ENCODE results near the gene TMEM69. TPM values are rescaled to one million over a fixed set of nuclear protein-coding genes. Genes with fewer than 3 reads are reported as not detected.
"Not testable (repeated sequence)": the region's sequence is repeated elsewhere in the genome, so short reads cannot be mapped to it uniquely, and the experiment has no call there.

TMEM69 gene
- total and polyA plus RNA-seq, 2 donors (not counting 3 experiments of a cell fraction or from before 2014, with no cell fraction given): 25.6 to 56.2 TPM

DNA sequence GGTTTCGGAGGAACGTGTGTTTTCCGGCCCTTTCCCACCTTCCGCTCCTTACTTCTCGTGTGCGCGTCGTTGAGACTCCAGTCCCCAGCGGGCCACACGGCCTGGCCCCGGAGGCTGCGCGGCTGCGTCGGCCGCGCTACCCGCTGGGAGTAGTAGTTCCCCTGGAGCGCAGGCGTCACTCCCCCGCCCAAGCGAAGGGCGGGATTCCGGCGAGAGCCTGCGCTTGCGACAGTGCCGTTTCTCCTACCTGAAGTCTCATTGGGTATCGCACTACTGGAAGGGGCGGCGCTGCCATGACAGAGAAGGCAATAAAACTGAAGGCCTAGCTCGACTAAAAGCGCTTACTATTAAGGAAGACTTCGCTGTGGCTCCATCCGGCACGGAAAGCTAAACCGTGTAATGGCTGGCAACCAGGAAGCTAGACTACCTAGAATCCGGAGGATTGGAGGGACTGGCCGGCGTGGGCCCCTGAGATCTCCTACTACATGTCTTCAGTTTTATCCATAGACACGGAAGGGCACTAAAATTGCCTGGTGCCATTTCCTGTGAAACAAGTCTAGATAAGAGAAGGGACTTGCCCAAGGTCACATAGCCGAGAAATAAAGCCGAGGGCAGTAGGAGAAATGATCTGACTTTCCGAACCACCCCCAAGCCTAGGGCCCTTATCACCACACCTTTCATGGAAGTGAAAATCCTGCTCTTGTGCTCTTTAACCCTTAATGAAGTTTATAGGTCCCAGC lies 797 bp upstream of the TMEM69 start:
- Histone ChIP-seq H3K27ac (ENCODE audit: insufficient read depth, low read depth, low read length) (peak overlapping the region; percentile 80), H3K36me3 (ENCODE audit: control insufficient read depth in 2 of 2, extremely low read depth in 1 of 2, insufficient read depth in 2 of 2, low read length in 2 of 2) (no peaks in the 10 kb centered on the region), H2AFZ (ENCODE audit: low read depth, low read length) (peak overlapping the region; percentile 70), H4K20me1 (replicated peaks; ENCODE audit: control insufficient read depth, extremely low read depth, insufficient read depth, low read length) (no peaks in the 10 kb centered on the region), H3K9me1 (replicated peaks; ENCODE audit: control insufficient read depth, extremely low read depth, insufficient read depth, low read length) (no peaks in the 10 kb centered on the region), H3K4me3 (replicated peaks in 1 of 3; ENCODE audit: insufficient read depth in 1 of 3, low read depth in 1 of 3, low read length in 3 of 3) (peak overlapping the region; percentile 16 to 99 (median 77)), H3K79me2 (ENCODE audit: control insufficient read depth, insufficient read depth, low read length) (peaks cover 72% of the 10 kb centered on the region), H3K9me3 (replicated peaks; ENCODE audit: control insufficient read depth, insufficient read depth, low read length) (no peaks in the 10 kb centered on the region), H3K27me3 (ENCODE audit: control insufficient read depth in 2 of 2, insufficient read depth in 2 of 2, low read length in 2 of 2) (no peaks in the 10 kb centered on the region), H3K4me2 (ENCODE audit: insufficient read depth, low read length) (peak overlapping the region; percentile 93), H3K9ac (replicated peaks; ENCODE audit: extremely low read depth, insufficient read depth, low read length) (peak overlapping the region; percentile 94), H3K4me1 (ENCODE audit: control insufficient read depth, extremely low read depth, insufficient read depth, low read length) (peaks cover 22% of the 10 kb centered on the region)
- dilution Hi-C loops (cut with MboI; ENCODE audit: extremely low pct_ligation_motif_present, low sequenced_read_pairs): no loop called here
- POLR2A ChIA-PET: interaction anchor here (1.0 to 2.6 kb wide), 3 partner anchors 104 to 166 kb away, joined by 3 to 9 read pairs (median 6); partner anchors contain the start of genes NASP and PRDX1
- peak; percentile 99 for DNase-seq (ENCODE audit: low read depth, low spot score)
- FAIRE-seq: no peak
- CTCF ChIA-PET: interaction anchor here (1.0 to 1.2 kb wide), 3 partner anchors 80 to 116 kb away, joined by 3 to 4 read pairs (median 3); partner anchors contain the start of gene MAST2
- intact Hi-C loops (cut with micrococcal nuclease): loop anchor here (5.0 to 10.0 kb wide), 6 partner anchors 70 to 882 kb away; partner anchors contain the start of genes BTBD19, DYNLT4, MUTYH and PIK3R3
- peak; percentile 79 for TF ChIP-seq POLR2A (IDR thresholded peaks at IDR 0.05; ENCODE audit: low read depth, low read length)
- TF ChIP-seq POLR2AphosphoS5 (IDR thresholded peaks at IDR 0.05; ENCODE audit: insufficient read depth, low read depth, low read length): peak; percentile 63
- TF ChIP-seq, protein P1, sequence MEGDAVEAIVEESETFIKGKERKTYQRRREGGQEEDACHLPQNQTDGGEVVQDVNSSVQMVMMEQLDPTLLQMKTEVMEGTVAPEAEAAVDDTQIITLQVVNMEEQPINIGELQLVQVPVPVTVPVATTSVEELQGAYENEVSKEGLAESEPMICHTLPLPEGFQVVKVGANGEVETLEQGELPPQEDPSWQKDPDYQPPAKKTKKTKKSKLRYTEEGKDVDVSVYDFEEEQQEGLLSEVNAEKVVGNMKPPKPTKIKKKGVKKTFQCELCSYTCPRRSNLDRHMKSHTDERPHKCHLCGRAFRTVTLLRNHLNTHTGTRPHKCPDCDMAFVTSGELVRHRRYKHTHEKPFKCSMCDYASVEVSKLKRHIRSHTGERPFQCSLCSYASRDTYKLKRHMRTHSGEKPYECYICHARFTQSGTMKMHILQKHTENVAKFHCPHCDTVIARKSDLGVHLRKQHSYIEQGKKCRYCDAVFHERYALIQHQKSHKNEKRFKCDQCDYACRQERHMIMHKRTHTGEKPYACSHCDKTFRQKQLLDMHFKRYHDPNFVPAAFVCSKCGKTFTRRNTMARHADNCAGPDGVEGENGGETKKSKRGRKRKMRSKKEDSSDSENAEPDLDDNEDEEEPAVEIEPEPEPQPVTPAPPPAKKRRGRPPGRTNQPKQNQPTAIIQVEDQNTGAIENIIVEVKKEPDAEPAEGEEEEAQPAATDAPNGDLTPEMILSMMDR (IDR thresholded peaks at IDR 0.05; ENCODE audit: extremely low read depth in 1 of 2, insufficient read depth in 1 of 2, low read depth in 1 of 2, low read length in 2 of 2): no peak
- no peak for TF ChIP-seq MYC (IDR thresholded peaks at IDR 0.05; ENCODE audit: low read depth, low read length)
- BruUV-seq (replicated peaks): TSS peak; percentile 79

DNA sequence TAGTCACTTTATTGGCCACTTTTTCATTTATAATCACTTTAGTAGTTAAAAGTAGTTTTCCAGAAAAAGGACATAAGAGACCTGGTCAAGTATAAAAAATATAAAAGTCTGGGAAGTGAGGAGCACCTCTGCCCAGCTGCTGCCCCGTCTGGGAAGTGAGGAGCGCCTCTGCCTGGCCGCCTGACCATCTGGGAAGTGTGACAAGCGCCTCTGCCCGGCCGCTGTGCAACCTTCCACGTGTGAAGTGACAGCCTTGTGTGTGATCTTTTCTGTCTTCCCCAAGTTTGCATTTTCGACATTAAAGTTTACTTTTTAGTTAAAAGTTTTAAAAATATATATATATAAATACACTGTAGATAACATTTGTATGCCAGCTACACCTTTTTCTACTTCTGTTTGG lies 5.8 kb downstream of the TMEM69 start:
- H3K79me2 ChIP-seq (ENCODE audit: control insufficient read depth, insufficient read depth, low read length): peaks cover 24% of the 10 kb centered on the region
- FAIRE-seq; H3K27ac ChIP-seq (ENCODE audit: insufficient read depth, low read depth, low read length); H3K27me3 ChIP-seq (ENCODE audit: control insufficient read depth in 2 of 2, insufficient read depth in 2 of 2, low read length in 2 of 2); H3K36me3 ChIP-seq (ENCODE audit: control insufficient read depth in 2 of 2, extremely low read depth in 1 of 2, insufficient read depth in 2 of 2, low read length in 2 of 2); H3K4me3 ChIP-seq (replicated peaks in 1 of 3; ENCODE audit: insufficient read depth in 1 of 3, low read depth in 1 of 3, low read length in 3 of 3); H3K9me1 ChIP-seq (replicated peaks; ENCODE audit: control insufficient read depth, extremely low read depth, insufficient read depth, low read length); H3K9me3 ChIP-seq (replicated peaks; ENCODE audit: control insufficient read depth, insufficient read depth, low read length); POLR2A ChIA-PET; H3K4me2 ChIP-seq (ENCODE audit: insufficient read depth, low read length); H2AFZ ChIP-seq (ENCODE audit: low read depth, low read length); H3K9ac ChIP-seq (replicated peaks; ENCODE audit: extremely low read depth, insufficient read depth, low read length); intact Hi-C loops (cut with micrococcal nuclease); H4K20me1 ChIP-seq (replicated peaks; ENCODE audit: control insufficient read depth, extremely low read depth, insufficient read depth, low read length); DNase-seq (ENCODE audit: low read depth, low spot score); dilution Hi-C loops (cut with MboI; ENCODE audit: extremely low pct_ligation_motif_present, low sequenced_read_pairs); BruUV-seq (replicated peaks); H3K4me1 ChIP-seq (ENCODE audit: control insufficient read depth, extremely low read depth, insufficient read depth, low read length): not testable (repeated sequence)
- CTCF ChIA-PET: interaction anchor here (1.2 kb wide), 1 partner anchor 64 kb away, joined by 3 read pairs; no protein-coding TSS in a partner anchor

Measured in endothelial cell of umbilical vein (primary cell).